K562 (cell line): ENCODE results near the gene NLGN3. TPM values are rescaled to one million over a fixed set of nuclear protein-coding genes. Genes with fewer than 3 reads are reported as not detected.

Source experiments
- ASH1L ChIP-seq: fragments of 450-650 bp; IDR thresholded peaks from 2 replicates; pipeline ENCODE4 v1.6.1; 2018; ENCODE audit warnings: borderline replicate concordance, mild to moderate bottlenecking, low read depth; ENCODE audit not compliant: partially characterized antibody
- CUX1 ChIP-seq: fragments of 200-800 bp; sonication (Bioruptor generic); IDR thresholded peaks from 2 replicates; pipeline ENCODE4 v1.6.1; 2016; ENCODE audit warnings: missing genetic modification characterization, missing compliant biosample characterization
- ELF4 ChIP-seq: fragments of 450-650 bp; formaldehyde crosslinking; IDR thresholded peaks from 2 replicates; pipeline ENCODE4 v1.4.0; 2022; ENCODE audit warnings: missing genetic modification characterization
- FOXM1 ChIP-seq, 2 experiments: fragments of 450-650 bp in 1 of 2; sonication (generic) in 1 of 2; formaldehyde crosslinking in 1 of 2; IDR thresholded peaks; 2 replicates each; pipeline versions ENCODE4 v1.6.1 to v1.9.0; 2017 to 2022; ENCODE audit warnings: low read depth in 2 of 2, mild to moderate bottlenecking in 2 of 2, missing genetic modification reagents in 1 of 2, moderate library complexity in 1 of 2
- POLR2A ChIP-seq: fragments of 450-650 bp; conservative IDR thresholded peaks from 2 replicates; pipeline ENCODE4 v1.6.1; 2016
- RBBP5 ChIP-seq: fragments of 200-600 bp; sonication (generic); IDR thresholded peaks from 2 replicates; pipeline ENCODE4 v1.6.1; 2012; ENCODE audit warnings: borderline replicate concordance, mild to moderate bottlenecking, low read length, control low read depth, inconsistent platforms; ENCODE audit not compliant: insufficient read depth, poor library complexity, severe bottlenecking
- RBFOX2 ChIP-seq: fragments of 200-400 bp; formaldehyde crosslinking; IDR thresholded peaks from 2 replicates; pipeline ENCODE4 v1.6.1; 2017; ENCODE audit warnings: low read depth, mild to moderate bottlenecking, low read length, moderate library complexity
- RBM39 ChIP-seq: fragments of 200-400 bp; formaldehyde crosslinking; optimal IDR thresholded peaks from 2 replicates; pipeline ENCODE3; 2018; ENCODE audit warnings: low read depth, low read length
- SIN3A ChIP-seq, 2 experiments: fragments of 150-350 bp in 1 of 2; IDR thresholded peaks; 2 replicates each; pipeline ENCODE4 v1.6.1; 2011 to 2016; ENCODE audit warnings: borderline replicate concordance in 2 of 2, low read depth in 2 of 2, low read length in 2 of 2, mild to moderate bottlenecking in 2 of 2, moderate library complexity in 2 of 2; ENCODE audit not compliant: control insufficient read depth in 1 of 2
- SLC30A9 ChIP-seq: fragments of 250-450 bp; sonication (Bioruptor Pico); IDR thresholded peaks from 2 replicates; pipeline ENCODE4 v1.8.0; 2022; ENCODE audit warnings: mild to moderate bottlenecking, moderate library complexity
- SP1 ChIP-seq: sonication (generic); formaldehyde crosslinking; IDR thresholded peaks from 2 replicates; pipeline ENCODE4 v1.8.1; 2022; ENCODE audit warnings: mild to moderate bottlenecking, missing genetic modification reagents
- TSC22D4 ChIP-seq: fragments of 450-650 bp; IDR thresholded peaks from 2 replicates; pipeline ENCODE4 v1.6.1; 2016; ENCODE audit warnings: missing genetic modification characterization, missing biosample characterization, control low read depth
- ZBTB43 ChIP-seq: sonication (generic); formaldehyde crosslinking; IDR thresholded peaks from 2 replicates; pipeline ENCODE4 v1.8.0; 2023; ENCODE audit warnings: mild to moderate bottlenecking, missing genetic modification reagents
- ZFX ChIP-seq: sonication (generic); formaldehyde crosslinking; IDR thresholded peaks from 2 replicates; pipeline ENCODE4 v1.8.0; 2022; ENCODE audit warnings: mild to moderate bottlenecking, missing genetic modification reagents, moderate library complexity
- ZNF239 ChIP-seq: fragments of 250-450 bp; sonication (Bioruptor Pico); IDR thresholded peaks from 2 replicates; pipeline ENCODE4 v1.4.0; 2020; ENCODE audit warnings: mild to moderate bottlenecking
- ZNF695 ChIP-seq: fragments of 450-650 bp; formaldehyde crosslinking; IDR thresholded peaks from 2 replicates; pipeline ENCODE4 v1.4.0; 2020; ENCODE audit warnings: mild to moderate bottlenecking, moderate library complexity
- polyA plus RNA-seq, 8 experiments: library from polyadenylated mRNA; depleted of rRNA in 4 of 8; stranded (reverse) in 5 of 8; unstranded in 3 of 8; fragments of >200 nt; fragmentation: Nextera tagmentation in 2 of 8; fragmentation: Illumina TruSeq in 1 of 8; extraction: Ambion mirVana in 2 of 8; extraction: Trizol in 1 of 8; gene quantifications; 2 replicates each; pipeline versions ENCODE4 v1.2.1 to v1.2.3, GENCODE V29; 2011 to 2014; ENCODE audit warnings: inconsistent platforms in 1 of 8, missing spikeins in 1 of 8
- total RNA-seq, 7 experiments: library from RNA; depleted of rRNA in 6 of 7; stranded (reverse); fragments of >200 nt in 6 of 7; fragmentation: Illumina TruSeq in 2 of 7; extraction: Trizol in 2 of 7; gene quantifications; 2 replicates each; pipeline versions ENCODE4 v1.2.1 to v1.2.3, GENCODE V29; 2011 to 2021; ENCODE audit warnings: low replicate concordance in 1 of 7
- TF ChIP-seq, protein P1 (sequence below): sonication (generic); formaldehyde crosslinking; IDR thresholded peaks from 2 replicates; pipeline ENCODE4 v1.8.0; 2022; ENCODE audit warnings: mild to moderate bottlenecking, missing genetic modification reagents

Gene NLGN3
- total and polyA plus RNA-seq, 9 of the 15 experiments (the other 6 are each of a cell fraction or from before 2014, with no cell fraction given), result 0.03 to 0.86 (median 0.25) TPM

GRCh38 chrX:71111141-71111843 is 33.3 kb upstream of the NLGN3 start, which contains the start of gene IL2RG (continued):
- TF ChIP-seq RBBP5 (no peak), FOXM1 (IDR thresholded peaks at IDR 0.05; ENCODE audit: low read depth) (no peak), FOXM1 (CRISPR knock-in tag; IDR thresholded peaks at IDR 0.05; ENCODE audit: low read depth) (no peak), RBFOX2 (0 out of 2 replicates have a peak, but pooled peaks have one; percentile 30), ELF4 (CRISPR knock-in tag) (no peak), CUX1 (no peak), SIN3A (IDR thresholded peaks at IDR 0.05; ENCODE audit: borderline replicate concordance in 2 of 2, control insufficient read depth in 1 of 2, low read depth in 2 of 2, low read length in 2 of 2) (no peak), RBM39 (no peak), POLR2A (peak; percentile 59), TSC22D4 (no peak), ZFX (CRISPR knock-in tag) (no peak), SLC30A9 (CRISPR knock-in tag) (no peak), ZBTB43 (no peak), ASH1L (no peak), ZNF695 (CRISPR knock-in tag) (no peak), SP1 (CRISPR knock-in tag) (no peak), ZNF239 (CRISPR knock-in tag) (no peak)
- TF ChIP-seq, protein P1, sequence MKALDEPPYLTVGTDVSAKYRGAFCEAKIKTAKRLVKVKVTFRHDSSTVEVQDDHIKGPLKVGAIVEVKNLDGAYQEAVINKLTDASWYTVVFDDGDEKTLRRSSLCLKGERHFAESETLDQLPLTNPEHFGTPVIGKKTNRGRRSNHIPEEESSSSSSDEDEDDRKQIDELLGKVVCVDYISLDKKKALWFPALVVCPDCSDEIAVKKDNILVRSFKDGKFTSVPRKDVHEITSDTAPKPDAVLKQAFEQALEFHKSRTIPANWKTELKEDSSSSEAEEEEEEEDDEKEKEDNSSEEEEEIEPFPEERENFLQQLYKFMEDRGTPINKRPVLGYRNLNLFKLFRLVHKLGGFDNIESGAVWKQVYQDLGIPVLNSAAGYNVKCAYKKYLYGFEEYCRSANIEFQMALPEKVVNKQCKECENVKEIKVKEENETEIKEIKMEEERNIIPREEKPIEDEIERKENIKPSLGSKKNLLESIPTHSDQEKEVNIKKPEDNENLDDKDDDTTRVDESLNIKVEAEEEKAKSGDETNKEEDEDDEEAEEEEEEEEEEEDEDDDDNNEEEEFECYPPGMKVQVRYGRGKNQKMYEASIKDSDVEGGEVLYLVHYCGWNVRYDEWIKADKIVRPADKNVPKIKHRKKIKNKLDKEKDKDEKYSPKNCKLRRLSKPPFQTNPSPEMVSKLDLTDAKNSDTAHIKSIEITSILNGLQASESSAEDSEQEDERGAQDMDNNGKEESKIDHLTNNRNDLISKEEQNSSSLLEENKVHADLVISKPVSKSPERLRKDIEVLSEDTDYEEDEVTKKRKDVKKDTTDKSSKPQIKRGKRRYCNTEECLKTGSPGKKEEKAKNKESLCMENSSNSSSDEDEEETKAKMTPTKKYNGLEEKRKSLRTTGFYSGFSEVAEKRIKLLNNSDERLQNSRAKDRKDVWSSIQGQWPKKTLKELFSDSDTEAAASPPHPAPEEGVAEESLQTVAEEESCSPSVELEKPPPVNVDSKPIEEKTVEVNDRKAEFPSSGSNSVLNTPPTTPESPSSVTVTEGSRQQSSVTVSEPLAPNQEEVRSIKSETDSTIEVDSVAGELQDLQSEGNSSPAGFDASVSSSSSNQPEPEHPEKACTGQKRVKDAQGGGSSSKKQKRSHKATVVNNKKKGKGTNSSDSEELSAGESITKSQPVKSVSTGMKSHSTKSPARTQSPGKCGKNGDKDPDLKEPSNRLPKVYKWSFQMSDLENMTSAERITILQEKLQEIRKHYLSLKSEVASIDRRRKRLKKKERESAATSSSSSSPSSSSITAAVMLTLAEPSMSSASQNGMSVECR (CRISPR knock-in tag), result no peak
